DOHH2 (cell line): ENCODE data around the gene FAM221B.
A peak's percentile ranks its signal among the peaks of the same experiment; 100 is the strongest.

Experiments used
- H3F3A ChIP-seq: fragments of 200-600 bp; sonication (generic), shearing (Covaris generic); 2 replicates; pipeline ENCODE4 v1.6.0; 2016; ENCODE audit warnings: antibody characterized with exemption, mild to moderate bottlenecking; ENCODE audit not compliant: control insufficient read depth, insufficient read depth
- H3K27ac ChIP-seq: fragments of 200-600 bp; sonication (generic); 2 replicates; pipeline ENCODE4 v1.5.1; 2014; ENCODE audit warnings: low read depth, mild to moderate bottlenecking, low read length, moderate library complexity
- H3K27me3 ChIP-seq: fragments of 200-600 bp; sonication (generic); 2 replicates; pipeline ENCODE4 v1.6.1; 2014; ENCODE audit warnings: mild to moderate bottlenecking, low read length, mixed read lengths; ENCODE audit not compliant: control insufficient read depth
- H3K36me3 ChIP-seq: fragments of 200-600 bp; sonication (generic); 2 replicates; pipeline ENCODE4 v1.6.1; 2014; ENCODE audit warnings: mild to moderate bottlenecking, low read length, moderate library complexity, mixed read lengths; ENCODE audit not compliant: control insufficient read depth
- H3K4me1 ChIP-seq: fragments of 200-600 bp; sonication (generic); 2 replicates; pipeline ENCODE4 v1.6.1; 2014; ENCODE audit warnings: mild to moderate bottlenecking, low read length, mixed read lengths; ENCODE audit not compliant: control insufficient read depth
- H3K4me2 ChIP-seq: fragments of 200-600 bp; sonication (generic); 2 replicates; pipeline ENCODE4 v1.6.0; 2014; ENCODE audit warnings: mild to moderate bottlenecking, low read length, moderate library complexity
- H3K4me3 ChIP-seq: fragments of 200-600 bp; sonication (generic); 2 replicates; pipeline ENCODE4 v1.5.1; 2014; ENCODE audit warnings: mild to moderate bottlenecking, low read length, mixed read lengths
- H3K79me2 ChIP-seq: fragments of 200-600 bp; sonication (generic); 2 replicates; pipeline ENCODE4 v1.6.1; 2014; ENCODE audit warnings: mild to moderate bottlenecking, low read length, mixed read lengths; ENCODE audit not compliant: control insufficient read depth
- H3K9me2 ChIP-seq: fragments of 200-600 bp; sonication (generic); replicated peaks from 2 replicates; pipeline ENCODE4 v1.6.1; 2014; ENCODE audit warnings: mild to moderate bottlenecking, low read length, mixed read lengths; ENCODE audit not compliant: control insufficient read depth
- H3K9me3 ChIP-seq: fragments of 200-600 bp; sonication (generic); 2 replicates; pipeline ENCODE4 v1.6.1; 2014; ENCODE audit warnings: antibody characterized with exemption, low read length, mixed read lengths; ENCODE audit not compliant: control insufficient read depth, insufficient read depth
- H4K20me1 ChIP-seq: fragments of 200-600 bp; sonication (generic); 2 replicates; pipeline ENCODE4 v1.6.0; 2014; ENCODE audit warnings: low read depth, mild to moderate bottlenecking, antibody characterized with exemption, low read length, moderate library complexity; ENCODE audit not compliant: control insufficient read depth, insufficient read depth
- EZH2phosphoT487 ChIP-seq: fragments of 200-600 bp; sonication (generic); IDR thresholded peaks from 2 replicates; pipeline ENCODE4 v1.6.1; 2017; ENCODE audit warnings: borderline replicate concordance, mild to moderate bottlenecking, antibody characterized with exemption, low read length, moderate library complexity, mixed read lengths
- TF ChIP-seq, protein P1 (sequence below): fragments of 200-600 bp; sonication (generic); IDR thresholded peaks from one replicate; pipeline ENCODE4 v1.5.1; 2014; ENCODE audit warnings: antibody characterized with exemption, mild to moderate bottlenecking, low read depth, low read length; ENCODE audit not compliant: poor library complexity, severe bottlenecking

FAM221B gene

DNA sequence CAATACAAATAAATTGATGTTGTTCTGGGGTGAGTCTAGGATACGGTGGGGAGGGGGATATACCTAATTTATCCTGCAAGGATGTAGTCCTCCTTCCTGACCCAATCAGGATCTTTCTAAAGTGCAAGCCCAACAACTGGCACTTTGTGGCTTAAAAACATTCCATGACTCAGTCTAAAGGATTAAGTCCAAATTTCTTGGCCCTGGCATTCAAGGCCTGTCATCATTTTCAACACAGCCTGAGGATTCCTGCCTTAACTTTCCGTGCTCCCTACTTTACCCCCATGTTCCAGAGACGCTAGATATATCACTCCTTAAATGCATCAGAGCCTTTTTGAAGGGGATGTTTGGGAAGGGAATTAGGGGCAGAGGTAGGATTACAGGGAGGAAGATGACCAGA lies 1.0 kb downstream of the FAM221B start:
- H3K27ac ChIP-seq: no peak overlapping the region
- peaks cover 9% of the 10 kb centered on the region; the same call in 1 of the 2 replicates for H3K27me3 ChIP-seq
- TF ChIP-seq, protein P1, sequence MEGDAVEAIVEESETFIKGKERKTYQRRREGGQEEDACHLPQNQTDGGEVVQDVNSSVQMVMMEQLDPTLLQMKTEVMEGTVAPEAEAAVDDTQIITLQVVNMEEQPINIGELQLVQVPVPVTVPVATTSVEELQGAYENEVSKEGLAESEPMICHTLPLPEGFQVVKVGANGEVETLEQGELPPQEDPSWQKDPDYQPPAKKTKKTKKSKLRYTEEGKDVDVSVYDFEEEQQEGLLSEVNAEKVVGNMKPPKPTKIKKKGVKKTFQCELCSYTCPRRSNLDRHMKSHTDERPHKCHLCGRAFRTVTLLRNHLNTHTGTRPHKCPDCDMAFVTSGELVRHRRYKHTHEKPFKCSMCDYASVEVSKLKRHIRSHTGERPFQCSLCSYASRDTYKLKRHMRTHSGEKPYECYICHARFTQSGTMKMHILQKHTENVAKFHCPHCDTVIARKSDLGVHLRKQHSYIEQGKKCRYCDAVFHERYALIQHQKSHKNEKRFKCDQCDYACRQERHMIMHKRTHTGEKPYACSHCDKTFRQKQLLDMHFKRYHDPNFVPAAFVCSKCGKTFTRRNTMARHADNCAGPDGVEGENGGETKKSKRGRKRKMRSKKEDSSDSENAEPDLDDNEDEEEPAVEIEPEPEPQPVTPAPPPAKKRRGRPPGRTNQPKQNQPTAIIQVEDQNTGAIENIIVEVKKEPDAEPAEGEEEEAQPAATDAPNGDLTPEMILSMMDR: no peak
- TF ChIP-seq EZH2phosphoT487: no peak
- peaks cover 19% of the 10 kb centered on the region for H3K4me1 ChIP-seq
- H3K4me3 ChIP-seq: no peak overlapping the region
- no peaks in the 10 kb centered on the region for H3F3A ChIP-seq
- no peaks in the 10 kb centered on the region for H3K79me2 ChIP-seq
- H3K4me2 ChIP-seq: no peak overlapping the region
- no peaks in the 10 kb centered on the region for H4K20me1 ChIP-seq
- no peaks in the 10 kb centered on the region for H3K9me2 ChIP-seq
- H3K9me3 ChIP-seq: no peaks in the 10 kb centered on the region
- no peaks in the 10 kb centered on the region for H3K36me3 ChIP-seq

DNA sequence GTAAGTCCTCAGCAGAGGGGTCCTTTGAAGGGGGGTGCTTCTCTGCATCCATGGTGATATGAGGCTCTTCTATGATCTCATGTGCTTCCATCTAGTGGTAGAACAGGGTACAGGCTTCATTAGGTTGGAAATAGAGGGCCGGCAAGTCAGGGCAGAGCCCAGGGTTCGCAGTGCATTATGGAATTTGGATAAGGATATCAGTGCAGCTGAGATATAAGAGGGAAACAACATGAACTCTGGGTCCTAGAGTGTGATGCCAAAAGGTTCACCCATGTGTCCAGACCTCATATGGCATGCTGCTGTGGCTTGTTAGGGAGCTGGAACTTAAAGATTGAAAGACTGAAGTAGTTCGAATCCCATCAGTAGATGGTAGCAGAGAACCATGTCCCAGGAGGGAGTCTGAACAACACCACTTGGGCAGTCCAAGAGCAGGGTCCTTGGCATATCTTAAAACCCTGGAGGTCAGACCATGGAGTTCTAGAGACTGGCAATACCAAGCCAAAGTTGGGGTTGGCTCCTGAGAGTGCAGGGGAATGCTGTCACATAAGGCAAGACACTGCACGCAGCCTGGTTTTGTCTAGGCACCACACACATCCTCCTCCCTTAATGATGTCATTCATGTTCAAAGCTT lies 2.3 kb downstream of the FAM221B start:
- Histone ChIP-seq H3K9me2 (no peaks in the 10 kb centered on the region), H3K4me2 (peak overlapping the region; percentile 42; the same call in 1 of the 2 replicates)
- TF ChIP-seq EZH2phosphoT487: no peak
- TF ChIP-seq, protein P1: peak; percentile 95

DNA sequence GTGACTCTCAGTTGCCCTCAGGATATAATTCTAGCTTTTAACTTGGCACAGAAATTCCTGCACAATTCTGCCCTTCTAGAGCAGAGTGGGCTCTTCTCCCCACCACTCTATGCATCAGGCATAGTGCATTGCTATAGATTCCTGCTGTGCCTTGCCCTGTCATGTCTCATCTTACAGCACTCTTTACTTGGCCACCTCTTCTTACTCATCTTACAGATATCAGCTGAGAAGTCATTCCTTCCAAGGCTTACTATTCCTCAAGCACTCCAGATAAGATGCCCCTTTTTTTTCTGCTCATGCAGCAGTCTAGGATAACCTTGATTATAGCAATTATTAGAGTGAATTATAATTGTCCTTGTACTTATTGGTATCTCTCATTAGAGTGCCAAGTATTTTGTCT lies 5.6 kb downstream of the FAM221B start:
- Histone ChIP-seq H4K20me1 (no peaks in the 10 kb centered on the region), H3K27ac (no peak overlapping the region), H3K79me2 (no peaks in the 10 kb centered on the region), H3K27me3 (peaks cover 9% of the 10 kb centered on the region; the same call in 1 of the 2 replicates), H3K4me3 (no peak overlapping the region), H3F3A (no peaks in the 10 kb centered on the region), H3K9me2 (no peaks in the 10 kb centered on the region), H3K4me1 (peaks cover 4% of the 10 kb centered on the region; the same call in 1 of the 2 replicates), H3K9me3 (no peaks in the 10 kb centered on the region), H3K4me2 (no peak overlapping the region), H3K36me3 (no peaks in the 10 kb centered on the region)
- TF ChIP-seq, protein P1: no peak
- TF ChIP-seq EZH2phosphoT487: no peak

More for the DNA sequence above, 2.3 kb downstream of the FAM221B start:
- Histone ChIP-seq H3K27ac (no peak overlapping the region), H3K9me3 (no peaks in the 10 kb centered on the region), H3K79me2 (no peaks in the 10 kb centered on the region), H3K27me3 (peaks cover 9% of the 10 kb centered on the region; the same call in 1 of the 2 replicates), H3K36me3 (no peaks in the 10 kb centered on the region), H3K4me1 (peaks cover 19% of the 10 kb centered on the region), H3F3A (no peaks in the 10 kb centered on the region), H3K4me3 (no peak overlapping the region), H4K20me1 (no peaks in the 10 kb centered on the region)
